Immature natural killer cell (primary cell): ENCODE measurements around the gene OR52E8. TPM values are rescaled to one million over a fixed set of nuclear protein-coding genes. Genes with fewer than 3 reads are reported as not detected.

ENCODE experiments used
- DNase-seq, 3 donors: peaks; one replicate each; pipeline ENCODE4 v3.0.0; 2022; ENCODE audit warnings: mixed read lengths in 1 of 3
- H3K27ac Mint-ChIP-seq, 6 donors: one replicate each; pipeline ENCODE4 v1.8.0; 2020; ENCODE audit warnings: mixed read lengths in 6 of 6, mild to moderate bottlenecking in 5 of 6, inconsistent platforms in 4 of 6, moderate library complexity in 3 of 6
- H3K27me3 Mint-ChIP-seq, 3 donors: one replicate each; pipeline ENCODE4 v1.8.0; 2020 to 2021; ENCODE audit warnings: low read depth in 3 of 3, mild to moderate bottlenecking in 3 of 3, mixed read lengths in 3 of 3, moderate library complexity in 3 of 3, inconsistent platforms in 1 of 3
- H3K36me3 Mint-ChIP-seq, 3 donors: one replicate each; pipeline ENCODE4 v1.8.0; 2020; ENCODE audit warnings: mixed read lengths in 3 of 3, inconsistent platforms in 2 of 3, mild to moderate bottlenecking in 2 of 3
- H3K4me1 Mint-ChIP-seq, 2 donors: one replicate each; pipeline ENCODE4 v1.8.0; 2020; ENCODE audit warnings: inconsistent platforms in 2 of 2, mild to moderate bottlenecking in 2 of 2, mixed read lengths in 2 of 2, moderate library complexity in 1 of 2
- H3K4me3 Mint-ChIP-seq, 5 donors: one replicate each; pipeline ENCODE4 v1.8.0; 2020; ENCODE audit warnings: mild to moderate bottlenecking in 5 of 5, mixed read lengths in 5 of 5, inconsistent platforms in 3 of 5, moderate library complexity in 3 of 5
- H3K9me3 Mint-ChIP-seq, 6 donors: one replicate each; pipeline ENCODE4 v1.8.0; 2020; ENCODE audit warnings: mild to moderate bottlenecking in 6 of 6, mixed read lengths in 6 of 6, inconsistent platforms in 4 of 6, moderate library complexity in 3 of 6
- polyA plus RNA-seq, 3 donors: library from polyadenylated mRNA; unstranded; fragments of 300-500 nt; fragmentation: Illumina TruSeq; gene quantifications; one replicate each; pipeline ENCODE4 v1.2.3, GENCODE V29; 2021

The OR52E8 gene
- not detected for polyA plus RNA-seq

DNA sequence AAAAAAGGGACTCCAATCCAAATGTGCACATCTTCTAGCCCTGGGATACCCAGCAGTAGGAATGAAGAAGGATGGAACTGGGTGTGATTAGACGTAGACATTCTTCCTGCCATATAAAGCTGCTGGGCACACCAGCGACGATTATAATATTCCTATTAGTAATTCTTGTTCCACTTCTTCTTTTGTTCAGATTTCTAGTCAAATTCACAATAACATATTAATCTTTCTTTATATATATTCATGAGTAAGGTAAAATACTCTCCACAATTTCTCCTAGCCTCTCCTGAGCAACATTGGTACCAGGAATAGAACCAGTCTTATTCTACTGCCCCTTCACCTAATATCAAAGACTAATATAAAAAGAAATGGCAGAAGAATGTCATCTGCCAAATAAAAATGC, at the start of gene OR52E8:
Gene OR52E8, minus strand, starts transcription at position 101 of the 400 bp plus-strand sequence. Its CDS starts 0 bp downstream, at position 101.
- Mint-ChIP-seq H3K4me3 (no peak within 1 kb of the TSS), H3K9me3 (peaks cover 0 to 2% (median 0%) of the 10 kb centered on the region in 6 donors), H3K27me3 (peaks cover 0 to 13% (median 2%) of the 10 kb centered on the region in 3 donors), H3K27ac (no peak within 1 kb of the TSS), H3K36me3 (no peaks in the 10 kb centered on the region), H3K4me1 (no peaks in the 10 kb centered on the region)
- DNase-seq = no peak

DNA sequence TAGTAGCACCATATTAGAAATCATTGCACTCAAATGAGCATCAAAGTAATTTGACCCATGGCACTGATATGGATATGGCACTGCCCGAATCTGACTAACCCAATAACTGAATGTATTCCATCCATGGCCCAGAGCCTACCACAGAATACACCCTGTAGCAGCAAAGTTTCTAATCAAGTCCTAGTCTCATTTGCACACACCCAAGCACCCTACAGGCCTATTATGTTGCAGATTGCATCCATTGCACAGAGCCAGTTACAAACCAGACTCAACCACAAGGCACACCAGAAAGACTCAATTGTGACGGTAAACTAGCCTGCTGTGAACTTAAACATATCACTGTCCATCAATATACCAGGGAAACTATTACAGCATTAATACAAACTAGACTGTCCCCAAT, 42.0 kb upstream of the OR52E8 start:
- Mint-ChIP-seq H3K4me1 (no peaks in the 10 kb centered on the region), H3K9me3 (no peaks in the 10 kb centered on the region), H3K27me3 (peaks cover 0 to 4% (median 2%) of the 10 kb centered on the region in 3 donors), H3K4me3 (no peak overlapping the region), H3K27ac (no peak overlapping the region), H3K36me3 (no peaks in the 10 kb centered on the region)
- no peak for DNase-seq

DNA sequence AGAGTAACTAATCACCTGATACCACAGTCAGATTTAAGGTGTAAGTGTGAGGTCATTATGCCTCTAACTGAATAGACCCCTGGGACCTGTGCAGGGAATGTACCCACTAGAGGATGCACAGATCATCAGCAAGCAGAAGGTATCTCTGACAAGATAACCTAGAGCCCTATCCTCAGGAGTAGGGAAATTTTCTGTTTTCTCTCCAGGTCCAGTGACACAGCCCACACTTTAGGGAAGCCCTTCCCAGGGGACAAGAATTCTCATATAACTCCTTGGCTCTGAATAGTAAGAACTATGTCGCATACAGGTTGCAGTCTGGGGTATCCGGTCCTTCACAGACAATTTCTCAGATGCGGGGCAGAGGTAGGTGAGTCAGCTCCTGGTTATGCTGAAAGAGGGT, 35.4 kb upstream of the OR52E8 start, which contains the start of gene OR52E5:
Gene OR52E5, plus strand, starts transcription at position 301 of the 400 bp plus-strand sequence. CDS start 7,569 bp downstream, outside the sequence.
- H3K27ac Mint-ChIP-seq = no peak within 1 kb of the TSS
- H3K4me3 Mint-ChIP-seq = no peak within 1 kb of the TSS

DNA sequence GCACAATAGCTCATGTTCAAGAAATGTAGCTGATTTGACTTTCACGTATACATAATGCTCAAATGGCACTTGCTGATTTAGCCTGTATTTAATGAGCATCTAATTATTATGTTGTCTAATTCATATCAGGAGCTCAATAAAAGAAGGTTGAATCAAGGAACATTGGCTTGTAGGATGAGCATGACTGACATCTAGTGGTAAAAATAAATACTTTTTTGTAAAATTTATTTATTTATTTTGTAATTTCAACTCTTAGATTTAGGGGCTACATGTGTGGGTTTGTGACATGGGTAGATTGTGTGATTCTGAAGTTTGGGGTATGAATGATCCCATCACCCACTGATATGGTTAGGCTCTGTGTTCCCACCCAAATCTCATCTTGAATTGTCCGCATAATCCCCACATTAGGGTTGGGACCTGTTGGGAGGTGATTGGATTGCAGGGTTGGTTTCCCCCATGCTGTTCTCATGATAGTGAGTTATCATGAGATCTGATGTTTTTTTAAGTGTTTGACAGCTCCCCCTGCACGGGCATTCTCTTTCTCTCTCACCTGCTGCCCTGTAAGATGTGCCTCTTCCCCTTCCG, 33.8 kb upstream of the OR52E8 start:
- no peaks in the 10 kb centered on the region for H3K36me3 Mint-ChIP-seq
- H3K27ac Mint-ChIP-seq = no peak overlapping the region
- H3K4me3 Mint-ChIP-seq = no peak overlapping the region
- no peaks in the 10 kb centered on the region for H3K4me1 Mint-ChIP-seq
- peaks cover 2 to 5% (median 4%) of the 10 kb centered on the region in 3 donors for H3K27me3 Mint-ChIP-seq
- no peak for DNase-seq
- no peaks in the 10 kb centered on the region for H3K9me3 Mint-ChIP-seq

More for the DNA sequence above, 35.4 kb upstream of the OR52E8 start, which contains the start of gene OR52E5:
- Mint-ChIP-seq H3K27me3 (peaks cover 3 to 5% (median 4%) of the 10 kb centered on the region in 3 donors), H3K9me3 (no peaks in the 10 kb centered on the region), H3K36me3 (no peaks in the 10 kb centered on the region), H3K4me1 (no peaks in the 10 kb centered on the region)
- DNase-seq = no peak

GRCh38 chr11:5887661-5888060, 30.2 kb upstream of the OR52E8 start:
- DNase-seq = no peak
- H3K36me3 Mint-ChIP-seq = no peaks in the 10 kb centered on the region
- H3K9me3 Mint-ChIP-seq = no peaks in the 10 kb centered on the region
- no peak overlapping the region for H3K4me3 Mint-ChIP-seq
- no peak overlapping the region for H3K27ac Mint-ChIP-seq
- peaks cover 0 to 5% (median 2%) of the 10 kb centered on the region in 3 donors for H3K27me3 Mint-ChIP-seq
- H3K4me1 Mint-ChIP-seq = no peaks in the 10 kb centered on the region

DNA sequence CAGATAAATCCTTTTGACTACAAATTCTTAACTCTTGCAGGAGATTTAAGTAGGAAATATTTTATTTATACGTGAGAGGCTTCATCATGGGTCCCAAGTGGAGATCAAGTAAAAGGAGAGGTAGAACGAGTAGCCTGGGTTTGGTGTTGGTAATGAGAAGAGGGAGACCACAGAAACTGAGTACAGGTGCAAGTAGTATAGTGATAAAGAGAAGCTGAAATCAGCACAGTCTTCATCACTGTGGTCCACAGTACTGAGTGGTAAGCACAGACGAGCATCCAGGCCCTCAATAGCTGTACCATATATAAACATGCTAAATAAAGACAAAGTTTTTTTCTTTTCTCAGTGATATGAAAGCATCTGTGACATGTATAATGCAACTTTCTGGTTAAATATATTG, 29.7 kb upstream of the OR52E8 start:
- H3K27ac Mint-ChIP-seq = no peak overlapping the region
- H3K36me3 Mint-ChIP-seq = no peaks in the 10 kb centered on the region
- DNase-seq = no peak
- peaks cover 0 to 5% (median 2%) of the 10 kb centered on the region in 3 donors for H3K27me3 Mint-ChIP-seq
- H3K4me3 Mint-ChIP-seq = no peak overlapping the region
- H3K9me3 Mint-ChIP-seq = no peaks in the 10 kb centered on the region
- no peaks in the 10 kb centered on the region for H3K4me1 Mint-ChIP-seq

DNA sequence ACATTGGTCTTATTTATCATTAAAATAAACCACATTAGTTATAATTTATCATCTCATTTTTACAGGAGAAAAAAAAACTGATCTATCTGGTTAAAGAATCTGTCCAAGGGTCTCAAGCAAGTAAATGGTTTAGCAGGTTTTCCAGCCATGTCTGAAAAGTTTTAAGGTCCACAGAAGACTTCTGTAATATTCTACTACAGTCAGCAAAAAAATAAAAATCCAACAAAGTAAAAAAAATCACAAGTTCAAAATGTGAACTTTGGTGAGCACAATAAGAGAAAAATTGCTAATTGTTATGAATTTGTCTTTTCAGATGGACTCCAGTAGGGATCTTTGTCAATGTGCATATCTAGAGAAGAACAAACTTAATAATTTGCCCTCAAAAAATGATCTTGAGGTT, 24.3 kb upstream of the OR52E8 start:
- no peaks in the 10 kb centered on the region for H3K4me1 Mint-ChIP-seq
- H3K27ac Mint-ChIP-seq = no peak overlapping the region
- no peak overlapping the region for H3K4me3 Mint-ChIP-seq
- H3K27me3 Mint-ChIP-seq = peaks cover 0 to 5% (median 4%) of the 10 kb centered on the region in 3 donors
- DNase-seq = no peak
- H3K36me3 Mint-ChIP-seq = no peaks in the 10 kb centered on the region
- H3K9me3 Mint-ChIP-seq = no peaks in the 10 kb centered on the region

DNA sequence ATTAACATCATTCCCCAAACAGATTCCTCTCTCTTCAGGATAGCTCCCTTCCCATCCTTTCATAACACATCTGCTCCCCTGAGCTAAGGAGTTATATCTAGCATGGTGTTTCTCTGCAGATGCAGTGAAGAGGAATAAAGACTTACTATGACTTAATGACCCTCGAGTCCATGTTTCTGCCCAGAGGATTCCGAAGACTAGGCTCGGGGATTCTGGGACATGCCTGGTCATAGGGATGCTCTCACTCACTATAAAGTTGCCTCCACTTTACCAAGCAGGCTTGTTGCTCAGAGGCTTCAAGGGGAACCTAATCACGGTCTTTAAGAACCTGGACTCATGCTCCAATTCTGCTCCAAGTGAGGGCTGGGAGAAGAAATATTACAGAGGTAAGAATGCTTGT, 22.8 kb upstream of the OR52E8 start, which contains the start of gene OR52E4:
Gene OR52E4, plus strand, starts transcription at position 301 of the 400 bp plus-strand sequence. CDS start 3,664 bp downstream, outside the sequence.
- Mint-ChIP-seq H3K4me3 (no peak within 1 kb of the TSS), H3K9me3 (peaks cover 0 to under 1% (median 0%) of the 10 kb centered on the region in 6 donors), H3K27ac (no peak within 1 kb of the TSS), H3K4me1 (no peaks in the 10 kb centered on the region), H3K27me3 (peaks cover 0 to 5% (median 0%) of the 10 kb centered on the region in 3 donors), H3K36me3 (no peaks in the 10 kb centered on the region)
- no peak for DNase-seq

DNA sequence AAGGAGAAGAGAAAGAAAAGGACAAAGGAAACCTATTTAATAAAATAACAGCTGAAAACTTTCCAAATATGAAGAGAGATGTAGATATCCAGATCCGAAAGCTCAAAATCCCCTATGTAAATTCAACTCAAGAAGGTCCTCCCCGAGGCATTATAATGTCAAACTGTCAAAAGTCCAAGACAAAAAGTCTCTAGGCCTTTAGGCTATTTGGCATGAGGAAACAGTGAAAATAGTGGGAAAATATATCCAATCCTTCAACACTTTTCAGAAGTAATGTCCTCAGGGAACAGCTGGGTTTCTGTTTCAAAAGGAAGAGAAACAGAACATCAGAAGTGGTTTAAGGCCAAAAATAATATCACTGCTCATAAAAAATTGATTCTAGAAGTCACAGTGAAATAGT, 21.1 kb upstream of the OR52E8 start:
- Mint-ChIP-seq H3K4me1 (no peaks in the 10 kb centered on the region), H3K27me3 (peaks cover 0 to 8% (median 1%) of the 10 kb centered on the region in 3 donors), H3K4me3 (no peak overlapping the region), H3K27ac (no peak overlapping the region), H3K36me3 (no peaks in the 10 kb centered on the region), H3K9me3 (peaks cover 0 to 3% (median 0%) of the 10 kb centered on the region in 6 donors)
- DNase-seq = no peak

- no peaks in the 10 kb centered on the region for H3K36me3 Mint-ChIP-seq
- H3K4me3 Mint-ChIP-seq = no peak overlapping the region
These were observed 8.3 kb upstream of the OR52E8 start for GRCh38 chr11:5865826-5866225.

DNA sequence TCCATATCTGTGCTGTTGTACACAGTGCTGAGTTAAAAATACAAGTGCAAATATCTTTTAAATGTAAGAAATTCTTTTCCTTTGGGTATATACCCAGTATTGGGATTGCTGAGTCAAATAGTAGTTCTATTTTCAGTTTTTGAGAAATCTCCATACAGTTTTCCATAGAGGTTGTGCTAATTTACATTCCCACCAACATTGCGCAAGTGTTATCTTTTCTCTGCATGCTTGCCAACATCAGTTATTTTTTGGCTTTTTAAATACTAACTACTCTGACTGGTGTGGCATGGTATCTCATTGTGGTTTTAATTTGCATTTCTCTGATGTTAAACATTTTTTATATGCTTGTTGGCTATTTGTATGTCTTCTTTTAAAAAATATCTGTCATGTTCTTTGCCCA, 6.5 kb downstream of the OR52E8 start:
- peaks cover 0 to 3% (median 0%) of the 10 kb centered on the region in 6 donors for H3K9me3 Mint-ChIP-seq
- DNase-seq = no peak
- no peaks in the 10 kb centered on the region for H3K36me3 Mint-ChIP-seq
- H3K27ac Mint-ChIP-seq = no peak overlapping the region
- H3K4me3 Mint-ChIP-seq = no peak overlapping the region
- H3K27me3 Mint-ChIP-seq = peaks cover 0 to 12% (median 4%) of the 10 kb centered on the region in 3 donors
- H3K4me1 Mint-ChIP-seq = no peaks in the 10 kb centered on the region

More at GRCh38 chr11:5865826-5866225, 8.3 kb upstream of the OR52E8 start:
- H3K9me3 Mint-ChIP-seq = peaks cover 0 to 5% (median 1%) of the 10 kb centered on the region in 6 donors
- H3K4me1 Mint-ChIP-seq = no peaks in the 10 kb centered on the region
- no peak overlapping the region for H3K27ac Mint-ChIP-seq
- peaks cover 2 to 15% (median 4%) of the 10 kb centered on the region in 3 donors for H3K27me3 Mint-ChIP-seq
- DNase-seq = no peak

GRCh38 chr11:5847711-5848110, 9.8 kb downstream of the OR52E8 start:
- Mint-ChIP-seq H3K9me3 (peaks cover 0 to 1% (median 0%) of the 10 kb centered on the region in 6 donors), H3K27ac (no peak overlapping the region), H3K27me3 (peaks cover 0 to 5% (median 1%) of the 10 kb centered on the region in 3 donors), H3K4me1 (no peaks in the 10 kb centered on the region), H3K4me3 (no peak overlapping the region), H3K36me3 (no peaks in the 10 kb centered on the region)
- no peak for DNase-seq

DNA sequence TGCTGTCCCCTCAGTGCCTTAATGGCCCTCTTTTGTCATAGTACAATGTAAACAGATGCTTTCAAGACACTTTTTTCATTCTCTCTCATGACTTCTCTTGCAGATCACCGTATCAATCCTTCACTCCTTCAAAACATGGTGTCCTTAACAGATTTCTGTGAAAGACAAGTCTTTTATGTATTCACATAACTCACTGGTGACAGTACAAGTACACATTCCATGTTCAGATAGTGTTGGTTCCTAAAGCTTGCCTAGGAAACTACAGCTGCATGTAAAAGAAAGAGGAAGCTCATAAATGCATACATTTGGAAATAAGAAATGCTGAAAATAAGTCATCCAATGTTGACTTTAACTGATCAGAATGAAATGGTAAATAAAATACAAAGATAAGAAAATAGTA, 10.8 kb downstream of the OR52E8 start:
- no peak overlapping the region for H3K4me3 Mint-ChIP-seq
- DNase-seq = no peak
- H3K27me3 Mint-ChIP-seq = peaks cover 0 to 3% (median 1%) of the 10 kb centered on the region in 3 donors
- H3K27ac Mint-ChIP-seq = no peak overlapping the region
- H3K9me3 Mint-ChIP-seq = peaks cover 0 to 1% (median 0%) of the 10 kb centered on the region in 6 donors
- no peaks in the 10 kb centered on the region for H3K4me1 Mint-ChIP-seq
- no peaks in the 10 kb centered on the region for H3K36me3 Mint-ChIP-seq

DNA sequence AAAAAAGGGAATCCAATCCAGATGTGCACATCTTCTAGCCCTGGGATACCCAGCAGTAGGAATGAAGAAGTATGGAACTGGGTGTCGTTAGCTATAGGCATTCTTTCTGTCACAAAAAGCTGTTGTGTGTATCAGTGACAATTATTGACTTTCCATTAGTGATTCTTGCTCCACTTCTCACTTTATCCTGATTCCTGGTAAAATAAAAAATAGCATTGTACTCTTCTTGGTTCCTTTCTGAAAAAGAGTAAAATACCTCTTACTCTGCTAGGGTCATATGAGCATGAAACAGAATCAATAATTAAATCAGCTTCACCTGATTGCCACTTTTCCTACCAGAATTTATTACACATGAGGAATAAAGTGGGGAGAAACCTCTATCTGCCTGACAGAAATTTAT, 15.7 kb downstream of the OR52E8 start, which contains the start of gene OR52E6:
Gene OR52E6, minus strand, starts transcription at position 101 of the 400 bp plus-strand sequence. Its CDS starts 0 bp downstream, at position 101.
- no peaks in the 10 kb centered on the region for H3K4me1 Mint-ChIP-seq
- no peak within 1 kb of the TSS for H3K27ac Mint-ChIP-seq
- no peaks in the 10 kb centered on the region for H3K36me3 Mint-ChIP-seq
- peaks cover 2 to 10% (median 2%) of the 10 kb centered on the region in 3 donors for H3K27me3 Mint-ChIP-seq
- DNase-seq = no peak
- H3K9me3 Mint-ChIP-seq = no peaks in the 10 kb centered on the region
- no peak within 1 kb of the TSS for H3K4me3 Mint-ChIP-seq
